Activated CD4-positive, alpha-beta T cell treated with anti-CD3 and anti-CD28 coated beads, Interleukin-2, amount 50 U/mL, for 16 hours (primary cell): Measurements from ENCODE around the gene SLC6A4.
A peak's percentile ranks its signal among the peaks of the same experiment; 100 is the strongest.

Experiments
- DNase-seq: peaks from one replicate; pipeline ENCODE4 v3.0.0-alpha.2; 2020

SLC6A4 gene

GRCh38 chr17:30170415-30170987, 65.0 kb downstream of the SLC6A4 start:
- no peak for DNase-seq

- no peak for DNase-seq
Measured at GRCh38 chr17:30165960-30166359, 69.5 kb downstream of the SLC6A4 start.

GRCh38 chr17:30165147-30165546, 70.3 kb downstream of the SLC6A4 start:
- no peak for DNase-seq

- no peak for DNase-seq
Measured at GRCh38 chr17:30164531-30164930, 71.0 kb downstream of the SLC6A4 start.

GRCh38 chr17:30161601-30162000, 73.9 kb downstream of the SLC6A4 start:
- DNase-seq: no peak

GRCh38 chr17:30160419-30161172, 74.9 kb downstream of the SLC6A4 start:
- no peak for DNase-seq

- no peak for DNase-seq
Measured at GRCh38 chr17:30158896-30159625, 76.4 kb downstream of the SLC6A4 start.

GRCh38 chr17:30155389-30155788, 80.1 kb downstream of the SLC6A4 start:
- no peak for DNase-seq

- no peak for DNase-seq
Measured at GRCh38 chr17:30153463-30153862, 82.0 kb downstream of the SLC6A4 start.

GRCh38 chr17:30151471-30151870, 84.0 kb downstream of the SLC6A4 start:
- no peak for DNase-seq

GRCh38 chr17:30148376-30148775, 87.1 kb downstream of the SLC6A4 start:
- no peak for DNase-seq

- peak; percentile 28 for DNase-seq
Measured at GRCh38 chr17:30147860-30148259, 87.6 kb downstream of the SLC6A4 start.
